GM18858 (cell line): Measurements from ENCODE around the gene GJA4.

Experiments
- ATAC-seq: cut with Tn5 transposase; IDR thresholded peaks from one replicate; pipeline ENCODE4 v1.9.1; 2021; ENCODE audit not compliant: unreplicated experiment

GJA4 gene

DNA sequence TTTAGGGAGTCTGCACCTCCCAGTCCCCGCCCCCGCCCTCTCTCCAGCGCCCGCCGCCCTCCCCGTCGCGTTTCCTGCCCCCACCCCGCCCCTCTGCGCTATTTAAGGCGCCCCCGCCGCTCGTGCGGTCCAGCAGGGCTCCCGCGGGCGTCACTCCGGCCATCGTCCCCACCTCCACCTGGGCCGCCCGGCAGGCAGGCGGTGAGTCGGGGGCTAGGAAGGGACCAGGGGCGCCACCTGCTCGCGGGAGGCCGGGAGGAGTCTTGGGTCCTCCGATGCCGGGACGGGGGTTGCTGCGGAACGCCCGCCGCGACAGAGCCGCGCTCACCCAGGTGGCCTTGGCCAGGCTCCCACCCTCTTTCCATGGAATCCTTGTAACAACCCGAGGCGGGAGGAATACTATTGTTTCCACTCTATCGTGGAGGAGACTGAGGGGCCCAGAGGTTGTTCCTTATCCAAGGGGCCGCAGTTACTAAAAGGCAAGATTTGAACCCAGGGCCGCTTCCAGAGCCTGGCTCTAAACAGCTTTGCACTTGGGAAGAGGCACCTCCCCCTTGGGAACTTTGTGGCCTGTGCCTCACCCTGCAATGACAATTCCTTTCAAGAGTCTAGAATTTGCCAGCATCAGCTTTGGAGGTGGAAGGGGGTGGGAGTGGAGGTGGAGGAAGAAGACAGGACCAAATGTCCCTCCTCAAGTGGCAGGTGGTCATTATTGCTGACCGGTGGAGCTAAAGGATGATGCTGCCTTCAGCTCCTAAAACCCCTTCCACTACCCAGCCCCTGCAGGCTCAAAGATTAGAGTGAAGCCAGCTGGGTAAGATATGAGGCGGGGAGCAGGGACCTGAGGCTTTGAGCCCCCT is at the start of gene GJA4:
GJA4 (plus strand) TSS at position 132 of the 860 bp plus-strand sequence. CDS start 1,215 bp downstream, outside the sequence.
- ATAC-seq = no peak

DNA sequence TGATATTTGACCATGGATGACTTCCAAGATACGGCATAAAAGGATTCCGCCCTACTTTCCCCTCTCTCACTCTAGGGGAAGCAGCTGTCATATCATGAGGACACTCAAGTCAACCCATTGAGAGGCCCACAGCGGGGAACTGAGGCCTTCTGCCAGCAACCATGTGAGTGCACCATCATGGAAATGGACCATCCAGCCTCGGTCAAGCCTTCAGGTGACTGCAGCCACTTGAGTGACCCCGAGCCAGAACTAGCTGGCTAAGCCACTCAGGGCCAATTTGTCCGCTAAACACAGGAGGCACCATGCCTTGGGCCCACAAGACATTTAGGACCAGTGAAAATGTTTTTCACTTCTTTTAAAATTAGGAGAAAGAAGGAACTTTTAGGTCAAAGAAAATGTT is 49.0 kb upstream of the GJA4 start:
- ATAC-seq = no peak

DNA sequence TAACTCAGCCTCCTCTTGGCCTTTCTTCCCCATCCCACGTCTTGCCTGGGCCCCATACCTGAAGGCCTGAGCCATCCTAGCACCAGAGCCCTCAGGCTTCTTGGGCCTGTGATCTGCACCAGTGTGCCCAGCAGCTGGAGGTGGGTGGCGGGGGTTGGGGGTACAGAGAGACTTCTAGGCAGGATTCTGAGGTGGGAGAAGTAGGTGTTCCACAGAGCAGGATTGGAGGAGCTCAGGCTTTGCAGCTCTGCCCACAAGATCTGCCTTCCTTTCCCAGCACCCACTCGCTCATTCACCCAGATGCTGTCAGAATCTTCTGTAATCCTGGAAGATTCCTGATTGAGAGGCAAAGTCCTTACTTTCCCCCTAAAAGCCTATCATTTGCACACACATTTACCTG is 47.9 kb upstream of the GJA4 start:
- no peak for ATAC-seq

DNA sequence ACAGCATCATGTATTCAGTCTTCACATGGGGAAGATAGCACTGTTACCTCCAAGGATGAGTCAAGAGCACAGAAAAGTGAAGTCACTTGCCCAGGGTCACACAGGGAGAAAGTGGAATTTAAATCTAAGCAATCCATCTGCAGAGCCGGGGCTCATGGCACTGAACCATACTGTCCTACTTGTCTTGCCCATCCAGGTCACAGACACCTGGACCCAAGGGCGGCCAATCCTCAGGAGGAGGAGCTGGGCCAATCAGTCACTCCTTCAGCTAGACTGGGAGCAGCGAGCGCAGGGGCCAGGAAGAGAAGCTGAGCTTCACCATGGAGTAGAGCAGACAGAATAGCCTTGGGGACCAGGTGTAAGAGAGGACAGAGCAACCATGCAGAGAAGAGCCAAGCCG is 47.1 kb upstream of the GJA4 start:
- no peak for ATAC-seq

DNA sequence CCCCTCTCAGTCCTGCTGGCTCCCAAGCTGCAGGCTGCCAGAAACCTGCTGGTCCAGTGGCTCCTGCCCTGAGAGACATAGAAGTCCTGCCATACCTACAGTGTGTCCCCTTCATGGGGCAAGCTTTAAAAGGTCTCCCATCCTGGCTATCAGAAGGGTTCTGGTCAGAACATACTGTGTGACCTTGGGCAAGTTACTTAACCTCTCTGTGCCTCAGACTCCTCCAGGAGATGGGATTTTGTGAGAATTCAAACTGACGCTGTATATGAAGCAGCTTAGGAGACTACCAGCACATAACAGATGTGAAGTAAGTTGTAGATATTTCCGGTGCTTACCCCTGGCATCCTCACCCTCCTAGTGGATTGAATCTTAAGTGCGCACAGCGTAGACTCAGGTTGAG is 46.7 kb upstream of the GJA4 start:
- no peak for ATAC-seq

DNA sequence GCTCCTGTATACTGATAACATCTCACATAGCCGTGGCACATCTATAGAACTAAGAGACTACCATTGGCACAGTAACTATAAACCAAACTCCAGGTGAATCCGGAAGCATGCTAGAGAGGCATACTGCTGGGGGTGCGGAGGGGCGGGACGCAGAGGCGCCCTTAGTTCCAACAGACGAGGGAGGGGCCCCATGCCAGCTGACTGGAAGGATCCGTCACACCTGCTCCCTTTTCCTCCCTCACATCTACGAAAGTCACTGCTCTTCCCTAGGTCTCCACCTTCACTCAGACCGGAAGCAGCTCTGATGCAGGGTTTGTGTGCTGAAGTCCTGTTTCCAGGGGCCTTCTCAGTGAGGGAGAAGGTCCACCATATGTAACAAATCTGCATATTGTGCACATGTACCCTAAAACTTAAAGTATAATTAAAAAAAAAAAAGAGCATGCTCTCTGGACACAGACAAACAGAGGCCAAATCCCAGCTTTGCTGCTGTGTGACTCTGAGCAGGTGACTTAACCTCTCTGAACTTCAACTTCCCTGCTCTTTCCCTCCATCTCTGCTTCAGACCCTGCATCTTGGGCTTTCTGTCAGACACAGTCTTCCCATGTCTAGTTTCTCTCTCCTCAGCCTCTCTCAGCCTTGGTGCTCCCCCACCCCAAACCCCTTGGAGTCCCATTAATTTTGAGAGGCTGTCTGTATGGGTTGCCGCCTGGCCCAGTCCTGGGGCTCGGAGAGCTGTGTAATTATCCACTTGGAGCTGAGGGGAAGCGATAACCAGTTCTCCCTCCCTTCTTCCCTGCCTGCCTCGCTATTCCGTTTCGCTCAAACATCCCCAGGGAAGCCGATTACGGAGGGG is 45.8 kb upstream of the GJA4 start:
- no peak for ATAC-seq

DNA sequence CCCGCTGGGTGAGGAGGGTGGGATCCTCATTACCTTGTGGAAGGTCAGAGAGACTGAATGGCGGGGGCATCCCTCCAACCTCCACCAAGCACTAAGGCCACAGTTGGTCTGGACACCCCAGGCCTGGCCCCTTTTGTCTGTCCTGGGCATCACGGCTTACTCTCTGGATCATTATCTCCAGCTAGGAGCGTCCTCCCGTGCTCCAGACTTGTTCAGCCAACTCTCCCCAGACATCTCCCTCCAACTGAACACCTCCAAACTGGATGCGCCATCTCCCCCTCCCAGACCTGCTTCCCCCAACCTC is 45.2 kb upstream of the GJA4 start:
- no peak for ATAC-seq

DNA sequence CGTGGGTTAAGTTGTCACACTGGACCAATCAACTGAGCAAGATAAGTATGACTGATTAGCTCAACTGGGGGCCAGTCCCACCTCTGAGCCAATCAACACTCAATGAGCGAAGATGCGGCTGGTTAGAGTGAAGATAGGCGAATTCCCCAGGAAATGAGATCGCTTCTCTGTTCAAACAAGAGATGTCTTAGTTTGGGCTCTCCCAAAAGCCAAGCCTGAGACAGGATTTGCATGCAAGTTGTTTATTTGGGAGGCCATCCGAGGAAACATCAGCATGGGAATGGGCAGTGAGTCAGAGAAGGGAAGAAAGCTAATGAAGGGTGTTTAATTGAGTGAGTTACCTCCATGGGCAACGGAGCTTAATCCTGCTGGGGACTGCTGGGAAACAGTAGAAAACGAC is 42.8 kb upstream of the GJA4 start:
- no peak for ATAC-seq

DNA sequence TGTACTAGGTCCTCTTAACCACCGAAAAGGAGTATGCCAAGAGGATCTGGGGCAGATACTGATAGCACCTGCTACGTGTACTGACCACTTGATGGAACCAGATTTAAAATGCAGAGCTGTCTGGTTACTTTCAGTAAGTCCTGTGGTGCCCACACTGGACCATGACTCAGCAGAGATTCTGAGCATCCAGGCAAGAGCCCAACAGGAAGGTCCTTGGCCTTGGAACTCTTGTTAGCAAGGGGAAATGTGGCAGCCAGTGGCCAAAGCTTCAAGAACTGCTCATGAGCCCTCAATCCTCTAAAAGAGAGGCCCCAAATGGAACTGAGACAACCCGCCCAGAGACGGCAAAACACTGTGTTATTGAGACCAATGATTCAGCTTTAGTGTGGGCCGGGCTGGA is 42.2 kb upstream of the GJA4 start:
- ATAC-seq = no peak

DNA sequence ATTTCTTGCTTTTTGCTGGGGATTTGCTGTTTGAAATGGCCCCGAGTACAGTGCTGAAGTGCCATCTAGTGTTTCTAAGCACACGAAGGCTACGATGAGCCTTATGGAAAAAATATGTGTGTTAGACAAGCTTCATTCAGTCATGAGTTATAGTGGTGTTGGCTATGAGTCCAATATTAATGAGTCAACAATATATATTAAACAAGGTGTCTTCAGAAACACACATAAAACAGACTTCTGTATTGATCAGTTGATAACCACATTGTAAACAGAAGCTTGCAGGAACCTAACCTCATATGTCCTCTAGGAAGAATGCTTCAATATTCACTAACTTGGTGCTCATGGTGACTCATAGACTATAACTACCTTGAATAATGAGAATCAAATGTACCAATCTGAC is 39.6 kb upstream of the GJA4 start:
- ATAC-seq = no peak

DNA sequence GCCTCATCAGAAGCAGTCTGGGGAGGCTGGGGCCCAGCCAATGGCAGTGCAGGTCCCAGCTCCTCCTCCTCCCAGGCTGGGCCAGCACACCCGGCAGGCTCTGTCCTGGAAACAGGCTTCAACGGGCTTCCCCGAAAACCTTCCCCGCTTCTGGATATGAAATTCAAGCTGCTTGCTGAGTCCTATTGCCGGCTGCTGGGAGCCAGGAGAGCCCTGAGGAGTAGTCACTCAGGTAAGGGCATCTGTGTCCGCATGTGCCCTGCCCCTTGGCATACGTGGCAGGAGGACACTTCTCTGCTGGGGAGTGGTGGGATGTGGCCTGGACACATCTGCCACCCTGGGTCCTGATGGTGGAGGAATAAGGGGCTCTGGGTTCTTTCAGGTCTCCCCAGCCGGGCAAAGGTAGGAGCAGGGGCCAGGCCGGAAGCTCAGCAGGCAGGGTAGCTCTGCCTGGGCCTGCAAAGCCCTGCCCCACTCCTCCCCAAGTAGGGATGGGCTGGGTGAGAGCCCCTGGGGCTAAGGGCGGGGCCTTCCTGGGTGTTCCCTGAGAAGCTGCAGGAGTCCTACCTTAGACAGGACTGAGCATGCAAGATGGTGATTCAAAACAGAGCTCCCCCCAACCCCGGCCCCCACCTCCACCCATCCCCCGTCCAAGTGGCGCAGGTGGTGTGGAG is 37.7 kb upstream of the GJA4 start, which contains the start of gene GJB5:
GJB5 (plus strand) TSS at position 84 of the 674 bp plus-strand sequence. CDS start 2,284 bp downstream, outside the sequence.
- ATAC-seq = no peak

DNA sequence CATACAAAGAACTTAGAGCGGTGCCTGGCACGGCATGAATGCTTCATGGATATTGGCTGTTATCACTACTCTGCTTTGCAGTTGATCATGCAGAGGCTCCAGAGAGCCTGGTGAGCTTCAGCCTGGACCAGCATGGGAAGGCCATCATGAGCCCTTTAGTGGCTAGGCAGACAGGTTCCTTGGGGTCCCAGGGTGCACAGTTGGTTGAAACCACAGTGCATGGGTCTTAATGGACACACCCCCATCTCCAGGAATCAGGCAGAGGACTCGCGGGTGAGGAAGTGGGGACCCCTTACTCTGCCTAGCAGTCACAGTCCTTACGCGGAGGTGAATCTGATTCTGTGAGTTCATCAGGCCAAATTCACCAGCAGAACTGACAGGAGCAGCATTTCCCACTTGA is 36.8 kb upstream of the GJA4 start:
- no peak for ATAC-seq

DNA sequence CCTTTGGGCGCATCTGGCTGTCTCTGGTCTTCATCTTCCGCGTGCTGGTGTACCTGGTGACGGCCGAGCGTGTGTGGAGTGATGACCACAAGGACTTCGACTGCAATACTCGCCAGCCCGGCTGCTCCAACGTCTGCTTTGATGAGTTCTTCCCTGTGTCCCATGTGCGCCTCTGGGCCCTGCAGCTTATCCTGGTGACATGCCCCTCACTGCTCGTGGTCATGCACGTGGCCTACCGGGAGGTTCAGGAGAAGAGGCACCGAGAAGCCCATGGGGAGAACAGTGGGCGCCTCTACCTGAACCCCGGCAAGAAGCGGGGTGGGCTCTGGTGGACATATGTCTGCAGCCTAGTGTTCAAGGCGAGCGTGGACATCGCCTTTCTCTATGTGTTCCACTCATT is 35.4 kb upstream of the GJA4 start:
- ATAC-seq = no peak

DNA sequence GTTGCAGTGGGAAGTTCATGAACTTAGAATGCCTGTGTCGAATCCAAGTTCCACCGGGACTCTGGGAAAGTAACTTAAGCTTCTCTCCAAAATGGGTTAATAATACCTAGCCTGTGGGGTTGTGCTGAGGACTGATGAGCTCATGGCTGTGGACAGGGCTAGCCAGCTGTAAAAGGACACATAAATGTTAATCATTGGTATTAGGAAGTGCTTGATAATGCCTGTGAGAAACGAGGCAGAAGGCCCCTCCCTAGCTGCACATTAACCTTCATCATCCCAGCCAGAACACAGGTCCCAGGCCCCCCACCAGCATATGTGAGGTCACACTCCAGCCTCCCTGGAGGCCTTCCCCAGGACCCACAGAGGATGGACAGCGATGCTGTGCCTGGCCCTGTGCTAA is 34.0 kb upstream of the GJA4 start:
- ATAC-seq = no peak

DNA sequence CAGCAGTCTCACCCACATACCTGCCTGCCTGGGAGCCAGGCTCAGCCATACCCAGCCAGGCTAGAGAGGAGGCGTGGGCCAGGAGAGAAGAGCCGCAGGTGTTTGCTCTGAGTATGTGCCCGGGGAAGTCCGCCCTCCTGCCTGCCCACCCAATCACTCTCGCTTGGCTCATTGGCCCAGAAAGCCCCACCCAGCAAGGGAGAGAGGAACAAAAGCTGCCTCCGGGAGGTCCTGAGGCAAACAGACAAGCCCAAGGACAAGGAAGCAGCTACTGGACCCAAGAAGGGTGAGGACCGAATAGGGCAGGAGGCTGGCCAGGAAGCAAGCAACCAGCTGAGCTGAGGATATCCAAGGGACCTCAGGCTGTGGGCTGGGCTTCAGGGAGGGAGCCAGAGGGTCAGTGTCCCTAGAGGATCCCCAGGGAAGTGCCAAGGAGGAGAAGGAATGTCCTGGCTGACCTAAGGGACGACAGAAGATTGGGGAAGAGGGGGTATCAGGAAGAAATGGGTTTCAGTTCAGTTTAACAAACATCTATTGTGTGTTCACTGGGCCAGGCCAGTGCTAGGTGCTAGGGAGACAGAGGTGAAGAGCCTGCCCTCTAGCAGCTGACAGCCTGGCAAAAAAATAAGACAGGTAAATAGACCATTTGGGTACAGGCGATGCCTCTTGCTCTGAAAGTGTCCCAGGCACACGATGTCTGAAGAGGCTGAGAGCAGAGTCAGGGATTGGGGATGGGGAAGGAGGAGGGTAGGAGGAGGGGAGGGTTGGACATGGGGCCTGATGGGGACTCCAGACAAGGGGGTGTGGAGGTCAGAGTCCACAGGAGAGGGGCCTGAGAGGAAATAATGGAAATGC is 33.1 kb upstream of the GJA4 start, which contains the start of gene GJB4:
GJB4 (plus strand) TSS at position 238 of the 855 bp plus-strand sequence. CDS start 1,515 bp downstream, outside the sequence.
- no peak for ATAC-seq

DNA sequence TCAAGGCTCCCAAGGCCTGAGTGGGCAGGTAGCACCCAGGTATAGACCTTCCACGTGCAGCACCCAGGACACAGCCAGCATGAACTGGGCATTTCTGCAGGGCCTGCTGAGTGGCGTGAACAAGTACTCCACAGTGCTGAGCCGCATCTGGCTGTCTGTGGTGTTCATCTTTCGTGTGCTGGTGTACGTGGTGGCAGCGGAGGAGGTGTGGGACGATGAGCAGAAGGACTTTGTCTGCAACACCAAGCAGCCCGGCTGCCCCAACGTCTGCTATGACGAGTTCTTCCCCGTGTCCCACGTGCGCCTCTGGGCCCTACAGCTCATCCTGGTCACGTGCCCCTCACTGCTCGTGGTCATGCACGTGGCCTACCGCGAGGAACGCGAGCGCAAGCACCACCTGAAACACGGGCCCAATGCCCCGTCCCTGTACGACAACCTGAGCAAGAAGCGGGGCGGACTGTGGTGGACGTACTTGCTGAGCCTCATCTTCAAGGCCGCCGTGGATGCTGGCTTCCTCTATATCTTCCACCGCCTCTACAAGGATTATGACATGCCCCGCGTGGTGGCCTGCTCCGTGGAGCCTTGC is 31.5 kb upstream of the GJA4 start:
- ATAC-seq = no peak

DNA sequence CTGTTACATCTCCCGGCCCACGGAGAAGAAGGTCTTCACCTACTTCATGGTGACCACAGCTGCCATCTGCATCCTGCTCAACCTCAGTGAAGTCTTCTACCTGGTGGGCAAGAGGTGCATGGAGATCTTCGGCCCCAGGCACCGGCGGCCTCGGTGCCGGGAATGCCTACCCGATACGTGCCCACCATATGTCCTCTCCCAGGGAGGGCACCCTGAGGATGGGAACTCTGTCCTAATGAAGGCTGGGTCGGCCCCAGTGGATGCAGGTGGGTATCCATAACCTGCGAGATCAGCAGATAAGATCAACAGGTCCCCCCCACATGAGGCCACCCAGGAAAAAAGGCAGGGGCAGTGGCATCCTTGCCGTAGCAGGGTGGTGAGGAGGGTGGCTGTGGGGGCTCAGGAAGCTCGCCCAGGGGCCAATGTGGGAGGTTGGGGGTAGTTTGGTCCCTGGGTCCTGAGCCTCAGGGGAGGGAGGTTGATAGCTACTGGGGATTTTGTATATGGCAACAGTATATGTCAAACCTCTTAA is 31.0 kb upstream of the GJA4 start:
- no peak for ATAC-seq

DNA sequence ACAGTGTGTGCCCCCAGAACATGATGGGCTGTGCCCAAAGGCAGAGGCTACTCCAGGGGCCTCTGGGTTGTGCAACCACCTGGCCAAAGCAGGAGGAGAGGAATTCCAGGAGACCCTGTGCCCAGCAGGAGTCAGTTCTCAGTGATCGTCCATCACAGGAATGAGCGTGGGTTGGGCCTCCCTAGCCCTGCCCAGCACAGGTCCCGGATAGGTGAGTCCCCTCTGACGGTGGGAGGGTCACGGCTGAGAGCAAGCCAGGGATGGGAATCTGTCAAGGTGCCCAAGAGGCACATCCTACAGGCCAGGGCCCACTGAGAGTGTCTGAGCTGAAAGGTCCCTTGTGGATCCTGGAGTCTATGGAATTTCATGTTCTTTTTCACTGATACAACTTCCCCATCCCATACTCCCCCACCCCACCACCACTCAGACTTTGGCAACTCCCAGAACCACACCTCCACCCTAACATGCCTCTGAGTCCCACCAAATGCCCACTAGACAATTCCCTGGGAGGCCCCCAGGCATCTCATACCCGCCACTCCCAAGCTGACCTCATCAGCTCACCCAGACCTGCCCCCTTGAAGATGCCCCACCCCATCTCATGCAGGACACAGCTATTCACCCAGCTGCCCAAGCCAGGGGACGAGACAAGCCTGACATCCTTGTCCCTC is 30.2 kb upstream of the GJA4 start:
- no peak for ATAC-seq

DNA sequence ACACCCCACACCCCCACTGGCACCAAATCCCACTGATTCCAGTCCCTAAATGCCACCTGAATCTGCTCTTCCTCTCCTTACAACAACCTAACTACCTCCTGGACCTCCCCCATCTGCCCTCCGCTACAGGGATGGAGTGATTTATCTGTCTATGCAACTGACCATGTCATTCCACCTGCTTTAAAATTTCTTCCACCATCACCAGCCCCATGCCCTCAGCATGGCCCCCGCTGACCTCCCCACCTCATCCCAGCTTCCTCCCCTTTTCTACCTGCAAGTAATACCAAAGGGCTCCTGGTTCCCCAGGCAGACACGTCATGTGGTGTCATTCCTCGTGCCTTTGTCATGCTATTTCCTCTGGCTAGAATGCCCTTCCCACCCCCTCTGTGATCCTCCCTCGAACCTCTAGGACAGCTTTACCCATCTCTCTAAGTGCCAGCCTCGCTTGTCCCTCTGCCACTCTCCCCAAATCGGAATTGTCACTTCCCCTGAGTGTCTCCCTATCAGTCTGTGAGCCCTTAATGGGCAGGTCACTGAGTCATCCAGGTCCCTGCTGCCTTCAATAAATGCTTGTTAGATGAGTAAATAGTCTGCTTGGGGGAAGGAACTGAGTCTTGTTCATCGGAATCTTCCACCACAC is 29.5 kb upstream of the GJA4 start:
- no peak for ATAC-seq
